Measurements from ENCODE around the gene SUPT20HL2.
"Not testable (repeated sequence)": the region's sequence is repeated elsewhere in the genome, so short reads cannot be mapped to it uniquely, and the experiment has no call there.

Gene SUPT20HL2
- 0 reads per million in 4 donors for total RNA-seq

GRCh38 chrX:24314019-24314635 lies at the start of gene SUPT20HL2:
Gene SUPT20HL2 (minus strand): TSS chrX:24314069. CDS start chrX:24313315, 754 bp downstream.
- DNase-seq, result no peak

- not testable (repeated sequence) for DNase-seq
Measured at GRCh38 chrX:24362089-24362745, 48.3 kb upstream of the SUPT20HL2 start.

- no peak for DNase-seq
Measured at GRCh38 chrX:24360272-24360671, 46.4 kb upstream of the SUPT20HL2 start, which contains the start of gene SUPT20HL1. Gene SUPT20HL1 (plus strand): TSS chrX:24360639. CDS start chrX:24362761, 2,122 bp downstream.

GRCh38 chrX:24357106-24357505 lies 43.2 kb upstream of the SUPT20HL2 start:
- DNase-seq, result no peak

- DNase-seq, result no peak
Measured at GRCh38 chrX:24355095-24355494, 41.2 kb upstream of the SUPT20HL2 start.

GRCh38 chrX:24350217-24350616 lies 36.3 kb upstream of the SUPT20HL2 start:
- DNase-seq, result no peak

GRCh38 chrX:24347881-24348280 lies 34.0 kb upstream of the SUPT20HL2 start:
- DNase-seq, result no peak

- peak in 1 of 5 donors; percentile 39 for DNase-seq
Measured at GRCh38 chrX:24343719-24344118, 29.9 kb upstream of the SUPT20HL2 start.

GRCh38 chrX:24341795-24342194 lies 27.9 kb upstream of the SUPT20HL2 start:
- no peak for DNase-seq

- no peak for DNase-seq
Measured at GRCh38 chrX:24340501-24340900, 26.6 kb upstream of the SUPT20HL2 start.

- no peak for DNase-seq
Measured at GRCh38 chrX:24339911-24340310, 26.0 kb upstream of the SUPT20HL2 start.

GRCh38 chrX:24335871-24336270 lies 22.0 kb upstream of the SUPT20HL2 start:
- no peak for DNase-seq

GRCh38 chrX:24334461-24334860 lies 20.6 kb upstream of the SUPT20HL2 start:
- DNase-seq, result no peak

GRCh38 chrX:24333371-24333770 lies 19.5 kb upstream of the SUPT20HL2 start:
- DNase-seq, result no peak

- DNase-seq, result no peak
Measured at GRCh38 chrX:24332878-24333277, 19.0 kb upstream of the SUPT20HL2 start.

GRCh38 chrX:24325231-24325630 lies 11.4 kb upstream of the SUPT20HL2 start:
- no peak for DNase-seq

- DNase-seq, result no peak
Measured at GRCh38 chrX:24321741-24322395, 8.0 kb upstream of the SUPT20HL2 start.

GRCh38 chrX:24317567-24317966 lies 3.7 kb upstream of the SUPT20HL2 start:
- no peak for DNase-seq

- no peak for DNase-seq
Measured at GRCh38 chrX:24316111-24316510, 2.2 kb upstream of the SUPT20HL2 start.

GRCh38 chrX:24312249-24312607 lies 1.6 kb downstream of the SUPT20HL2 start:
- not testable (repeated sequence) for DNase-seq

GRCh38 chrX:24311507-24312248 lies 2.2 kb downstream of the SUPT20HL2 start:
- not testable (repeated sequence) for DNase-seq

GRCh38 chrX:24310916-24311315 lies 3.0 kb downstream of the SUPT20HL2 start:
- not testable (repeated sequence) for DNase-seq

Measured in T-helper 1 cell (primary cell).